Cortex of kidney (tissue), 1 donor: ENCODE measurements around the gene ZNF354C.

ENCODE experiments used
- DNase-seq: peaks from one replicate; lab custom pipeline; 2025; lab: John Stamatoyannopoulos, UW

The ZNF354C gene

GRCh38 chr5:179113945-179114641 is 53.9 kb downstream of the ZNF354C start:
- no peak for DNase-seq

GRCh38 chr5:179114756-179115155 is 54.6 kb downstream of the ZNF354C start:
- DNase-seq, result no peak

- no peak for DNase-seq
Observed at GRCh38 chr5:179115307-179115706, 55.1 kb downstream of the ZNF354C start.

- no peak for DNase-seq
Observed at GRCh38 chr5:179115845-179116524, 55.8 kb downstream of the ZNF354C start.

GRCh38 chr5:179118338-179118737 is 58.2 kb downstream of the ZNF354C start:
- no peak for DNase-seq

- no peak for DNase-seq
Observed at GRCh38 chr5:179118756-179119414, 58.7 kb downstream of the ZNF354C start.

GRCh38 chr5:179119415-179120170 is 59.4 kb downstream of the ZNF354C start:
- DNase-seq, result no peak

- no peak for DNase-seq
Observed at GRCh38 chr5:179120421-179120861, 60.3 kb downstream of the ZNF354C start.

- DNase-seq, result no peak
Observed at GRCh38 chr5:179120951-179121666, 60.9 kb downstream of the ZNF354C start.

- no peak for DNase-seq
Observed at GRCh38 chr5:179121667-179122111, 61.5 kb downstream of the ZNF354C start.

GRCh38 chr5:179122411-179123108 is 62.4 kb downstream of the ZNF354C start:
- DNase-seq, result no peak

GRCh38 chr5:179123109-179123426 is 62.9 kb downstream of the ZNF354C start:
- no peak for DNase-seq

- no peak for DNase-seq
Observed at GRCh38 chr5:179123491-179124272, 63.5 kb downstream of the ZNF354C start.

- no peak for DNase-seq
Observed at GRCh38 chr5:179124273-179124852, 64.2 kb downstream of the ZNF354C start.

- DNase-seq, result no peak
Observed at GRCh38 chr5:179124853-179125788, 64.9 kb downstream of the ZNF354C start.

- DNase-seq, result no peak
Observed at GRCh38 chr5:179125789-179126505, 65.8 kb downstream of the ZNF354C start.

- no peak for DNase-seq
Observed at GRCh38 chr5:179126506-179126991, 66.4 kb downstream of the ZNF354C start.
